Ascending aorta (tissue), 2 donors: ENCODE results near the gene MRPL51. TPM values are rescaled to one million over a fixed set of nuclear protein-coding genes. Genes with fewer than 3 reads are reported as not detected.

ENCODE experiments used
- DNase-seq, 2 donors: peaks; one replicate each; pipeline ENCODE4 v3.0.0-alpha.2; 2019; ENCODE audit warnings: low spot score in 2 of 2
- H3K27ac ChIP-seq, 2 donors: fragments of 200-600 bp; sonication (generic); one replicate each; pipeline ENCODE4 v1.5.1; 2016 to 2017; ENCODE audit warnings: mild to moderate bottlenecking in 1 of 2
- H3K27me3 ChIP-seq: fragments of 200-600 bp; sonication (generic); one replicate; pipeline ENCODE4 v1.5.1; 2017
- H3K36me3 ChIP-seq, 2 donors: fragments of 200-600 bp; sonication (generic); one replicate each; pipeline ENCODE4 v1.5.1; 2016
- H3K4me1 ChIP-seq, 2 donors: fragments of 200-600 bp; sonication (generic); one replicate each; pipeline ENCODE4 v1.5.1; 2016 to 2017; ENCODE audit warnings: mild to moderate bottlenecking in 1 of 2
- H3K4me3 ChIP-seq, 2 donors: fragments of 200-600 bp; sonication (generic); one replicate each; pipeline ENCODE4 v1.5.1; 2016 to 2017; ENCODE audit warnings: mild to moderate bottlenecking in 1 of 2
- H3K9me3 ChIP-seq, 2 donors: fragments of 200-600 bp; sonication (generic); one replicate each; pipeline ENCODE4 v1.5.1; 2016
- intact Hi-C: fragments of 100-400 bp; cut with DNase I; formaldehyde crosslinking; loops from one replicate; pipeline ENCODE4 v1.15.1; 2023
- total RNA-seq: library from RNA; depleted of rRNA; stranded (reverse); fragments of >200 nt; gene quantifications from one replicate; pipeline ENCODE4 v1.1.0, GENCODE V29; 2016
- TF ChIP-seq, protein P1 (sequence below), 3 experiments: fragments of 200-600 bp in 2 of 3; fragments of 450-650 bp in 1 of 3; sonication (generic) in 2 of 3; IDR thresholded peaks; one replicate each; pipeline ENCODE4 v1.5.1; 2016 to 2019; ENCODE audit warnings: antibody characterized with exemption in 3 of 3, mild to moderate bottlenecking in 1 of 3, moderate library complexity in 1 of 3

Gene MRPL51
- total RNA-seq, 1 donor from 2014 or later, result 112 TPM

DNA sequence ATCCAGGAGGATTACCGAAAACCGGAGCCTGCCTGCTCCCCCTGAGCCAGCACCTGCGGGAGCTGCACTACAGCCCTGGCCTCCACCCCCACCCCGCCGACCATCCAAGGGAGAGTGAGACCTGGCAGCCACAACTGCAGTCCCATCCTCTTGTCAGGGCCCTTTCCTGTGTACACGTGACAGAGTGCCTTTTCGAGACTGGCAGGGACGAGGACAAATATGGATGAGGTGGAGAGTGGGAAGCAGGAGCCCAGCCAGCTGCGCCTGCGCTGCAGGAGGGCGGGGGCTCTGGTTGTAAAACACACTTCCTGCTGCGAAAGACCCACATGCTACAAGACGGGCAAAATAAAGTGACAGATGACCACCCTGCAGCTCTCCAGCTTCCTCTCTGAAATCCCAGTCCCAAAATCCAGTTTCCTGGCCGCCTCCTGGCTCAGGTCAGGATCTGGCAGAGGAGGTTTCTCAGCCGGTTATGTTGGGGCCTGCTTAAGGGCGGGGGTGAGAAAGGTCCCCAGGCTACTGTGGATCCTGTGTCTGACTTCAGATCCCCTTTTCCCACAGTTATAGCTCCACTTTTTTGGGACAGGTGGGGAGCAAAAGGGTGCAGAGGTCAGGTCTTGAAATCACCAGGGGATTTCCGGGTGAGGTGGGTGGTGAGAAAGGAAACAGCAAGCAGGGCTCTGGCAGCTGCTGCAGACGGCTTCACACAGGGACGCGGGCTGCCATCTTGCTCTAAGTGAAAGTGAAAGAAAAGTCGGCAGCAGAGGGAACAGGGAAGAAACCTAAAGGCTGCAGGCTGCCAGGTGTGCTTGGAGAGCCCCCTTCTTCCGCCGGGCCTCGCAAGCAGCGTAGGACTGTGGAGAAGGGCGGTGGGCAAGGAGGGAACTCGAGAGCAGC lies 41.5 kb downstream of the MRPL51 start, which contains the start of gene TAPBPL:
TSS of gene TAPBPL (plus strand) at position 695 of the 897 bp plus-strand sequence. CDS start 207 bp downstream, outside the sequence.
- TF ChIP-seq, protein P1, sequence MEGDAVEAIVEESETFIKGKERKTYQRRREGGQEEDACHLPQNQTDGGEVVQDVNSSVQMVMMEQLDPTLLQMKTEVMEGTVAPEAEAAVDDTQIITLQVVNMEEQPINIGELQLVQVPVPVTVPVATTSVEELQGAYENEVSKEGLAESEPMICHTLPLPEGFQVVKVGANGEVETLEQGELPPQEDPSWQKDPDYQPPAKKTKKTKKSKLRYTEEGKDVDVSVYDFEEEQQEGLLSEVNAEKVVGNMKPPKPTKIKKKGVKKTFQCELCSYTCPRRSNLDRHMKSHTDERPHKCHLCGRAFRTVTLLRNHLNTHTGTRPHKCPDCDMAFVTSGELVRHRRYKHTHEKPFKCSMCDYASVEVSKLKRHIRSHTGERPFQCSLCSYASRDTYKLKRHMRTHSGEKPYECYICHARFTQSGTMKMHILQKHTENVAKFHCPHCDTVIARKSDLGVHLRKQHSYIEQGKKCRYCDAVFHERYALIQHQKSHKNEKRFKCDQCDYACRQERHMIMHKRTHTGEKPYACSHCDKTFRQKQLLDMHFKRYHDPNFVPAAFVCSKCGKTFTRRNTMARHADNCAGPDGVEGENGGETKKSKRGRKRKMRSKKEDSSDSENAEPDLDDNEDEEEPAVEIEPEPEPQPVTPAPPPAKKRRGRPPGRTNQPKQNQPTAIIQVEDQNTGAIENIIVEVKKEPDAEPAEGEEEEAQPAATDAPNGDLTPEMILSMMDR (IDR thresholded peaks at IDR 0.05), result no peak
- intact Hi-C loops, result loop anchor here (1.0 to 5.0 kb wide), 3 partner anchors 19 to 129 kb away; no protein-coding TSS in a partner anchor
- peaks cover 6 to 22% of the 10 kb centered on the region in 2 donors for H3K4me1 ChIP-seq
- peak within 1 kb of the TSS; percentile 90 to 95 for H3K27ac ChIP-seq
- no peaks in the 10 kb centered on the region for H3K9me3 ChIP-seq
- peak within 1 kb of the TSS; percentile 69 to 74 for H3K4me3 ChIP-seq
- H3K36me3 ChIP-seq, result peaks cover 17 to 33% of the 10 kb centered on the region in 2 donors
- no peaks in the 10 kb centered on the region for H3K27me3 ChIP-seq
- DNase-seq, result peak; percentile 54 to 91

GRCh38 chr12:6450869-6451347 lies 42.2 kb downstream of the MRPL51 start:
- peak overlapping the region; percentile 69 to 74 for H3K4me3 ChIP-seq
- H3K27me3 ChIP-seq, result no peaks in the 10 kb centered on the region
- intact Hi-C loops, result loop anchor here (1.0 to 5.0 kb wide), 2 partner anchors 19 to 129 kb away; no protein-coding TSS in a partner anchor
- H3K9me3 ChIP-seq, result no peaks in the 10 kb centered on the region
- no peak for DNase-seq
- TF ChIP-seq, protein P1 (IDR thresholded peaks at IDR 0.05), result no peak
- H3K4me1 ChIP-seq, result peaks cover 6 to 22% of the 10 kb centered on the region in 2 donors
- peak overlapping the region; percentile 90 to 95 for H3K27ac ChIP-seq
- peaks cover 22 to 37% of the 10 kb centered on the region in 2 donors for H3K36me3 ChIP-seq

DNA sequence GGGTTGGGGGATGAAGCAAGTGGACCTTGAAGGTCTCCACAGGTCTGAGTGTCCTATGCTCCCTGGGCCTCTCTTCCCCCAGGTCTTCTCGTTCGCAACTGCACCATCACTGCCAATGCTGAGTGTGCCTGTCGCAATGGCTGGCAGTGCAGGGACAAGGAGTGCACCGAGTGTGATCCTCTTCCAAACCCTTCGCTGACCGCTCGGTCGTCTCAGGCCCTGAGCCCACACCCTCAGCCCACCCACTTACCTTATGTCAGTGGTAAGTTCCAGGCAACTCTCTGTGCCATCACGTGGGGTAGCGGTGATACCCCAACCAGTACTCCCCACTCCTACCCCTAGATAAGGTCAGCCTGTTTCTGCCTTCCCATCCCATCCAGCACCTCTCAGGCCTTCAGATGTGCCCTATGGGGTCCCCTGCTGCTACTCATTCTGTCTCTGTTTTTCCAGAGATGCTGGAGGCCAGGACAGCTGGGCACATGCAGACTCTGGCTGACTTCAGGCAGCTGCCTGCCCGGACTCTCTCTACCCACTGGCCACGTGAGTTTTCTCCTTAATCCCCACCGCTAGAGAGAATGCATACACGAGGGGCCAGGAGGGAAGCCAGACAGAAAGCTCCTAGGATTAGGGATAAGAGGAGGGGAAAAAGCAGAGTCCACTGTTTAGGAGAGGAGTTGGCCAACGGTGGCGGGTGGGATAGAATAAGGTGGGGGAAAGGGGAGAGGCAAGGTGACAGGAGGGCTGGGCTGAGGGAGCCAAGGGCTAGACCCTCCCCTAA lies 42.8 kb downstream of the MRPL51 start:
- DNase-seq, result peak in 1 of 2 donors; percentile 52
- peak overlapping the region; percentile 90 to 95 for H3K27ac ChIP-seq
- intact Hi-C loops, result loop anchor here (5.0 kb wide), 1 partner anchor 128 kb away; no protein-coding TSS in a partner anchor

GRCh38 chr12:6444704-6445688 lies 48.1 kb downstream of the MRPL51 start, which contains the start of gene CD27:
TSS of gene CD27 (plus strand) at chr12:6444955. CDS start at chr12:6445096, 141 bp downstream.
- H3K4me3 ChIP-seq, result no peak within 1 kb of the TSS
- peaks cover 22 to 51% of the 10 kb centered on the region in 2 donors for H3K36me3 ChIP-seq
- DNase-seq, result no peak
- no peaks in the 10 kb centered on the region for H3K27me3 ChIP-seq
- TF ChIP-seq, protein P1 (IDR thresholded peaks at IDR 0.05), result no peak
- peaks cover 0 to 2% of the 10 kb centered on the region in 2 donors for H3K4me1 ChIP-seq
- H3K9me3 ChIP-seq, result no peaks in the 10 kb centered on the region
- intact Hi-C loops, result no loop called here
- H3K27ac ChIP-seq, result no peak within 1 kb of the TSS

More for the DNA sequence above, 42.8 kb downstream of the MRPL51 start:
- TF ChIP-seq, protein P1 (IDR thresholded peaks at IDR 0.05), result no peak
- H3K9me3 ChIP-seq, result no peaks in the 10 kb centered on the region
- H3K27me3 ChIP-seq, result no peaks in the 10 kb centered on the region
- peaks cover 22 to 42% of the 10 kb centered on the region in 2 donors for H3K36me3 ChIP-seq
- H3K4me3 ChIP-seq, result peak overlapping the region; percentile 69 to 74
- H3K4me1 ChIP-seq, result peaks cover 6 to 22% of the 10 kb centered on the region in 2 donors
